ENCODE results near the gene PPP1R13L.

- no peak for TF ChIP-seq CTCF (IDR thresholded peaks at IDR 0.05; ENCODE audit: low read length)
- no peak for TF ChIP-seq EZH2 (optimal IDR thresholded peaks at IDR 0.05; ENCODE audit: low read depth, low read length)
Measured at GRCh38 chr19:45445139-45445538, 40.3 kb upstream of the PPP1R13L start.

Measured in MM.1S (cell line).